ENCODE results near the gene FUT8. TPM values are rescaled to one million over a fixed set of nuclear protein-coding genes. Genes with fewer than 3 reads are reported as not detected.

Gene FUT8
- total and polyA plus RNA-seq, 8 donors: 5.8 to 42.6 (median 20.3) TPM

DNA sequence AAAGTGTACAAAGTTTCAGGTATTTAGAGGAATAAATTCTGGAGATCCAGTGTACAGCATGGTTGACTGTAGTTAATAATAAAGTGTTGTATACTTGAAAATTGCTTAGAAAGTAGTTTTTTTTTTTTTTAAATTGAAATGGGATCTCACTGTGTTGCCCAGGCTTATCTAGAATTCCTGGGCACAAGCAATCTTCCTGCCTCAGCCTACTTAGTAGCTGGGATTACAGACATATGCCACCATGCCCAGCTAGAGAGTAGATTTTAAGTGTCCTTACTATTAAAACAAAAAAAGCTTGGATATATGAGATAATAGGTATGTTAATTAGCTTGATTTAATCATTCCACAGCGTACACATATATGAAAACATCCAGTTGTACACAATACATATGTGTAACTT lies 27.7 kb downstream of the FUT8 start:
- 97 to 100% methylated on average over 1 of the region's 1 CpG for WGBS, 2 donors
- Histone ChIP-seq H3K4me1 (peaks cover 0 to 5% (median 0%) of the 10 kb centered on the region in 3 donors), H3K27me3 (no peaks in the 10 kb centered on the region), H3K9me3 (no peaks in the 10 kb centered on the region), H3K4me3 (no peak overlapping the region), H3K36me3 (no peaks in the 10 kb centered on the region), H3K27ac (no peak overlapping the region)
- intact Hi-C loops (cut with DNase I): no loop called here
- FAIRE-seq (no peak), DNase-seq (no peak), ATAC-seq (no peak)
- TF ChIP-seq, protein P1, sequence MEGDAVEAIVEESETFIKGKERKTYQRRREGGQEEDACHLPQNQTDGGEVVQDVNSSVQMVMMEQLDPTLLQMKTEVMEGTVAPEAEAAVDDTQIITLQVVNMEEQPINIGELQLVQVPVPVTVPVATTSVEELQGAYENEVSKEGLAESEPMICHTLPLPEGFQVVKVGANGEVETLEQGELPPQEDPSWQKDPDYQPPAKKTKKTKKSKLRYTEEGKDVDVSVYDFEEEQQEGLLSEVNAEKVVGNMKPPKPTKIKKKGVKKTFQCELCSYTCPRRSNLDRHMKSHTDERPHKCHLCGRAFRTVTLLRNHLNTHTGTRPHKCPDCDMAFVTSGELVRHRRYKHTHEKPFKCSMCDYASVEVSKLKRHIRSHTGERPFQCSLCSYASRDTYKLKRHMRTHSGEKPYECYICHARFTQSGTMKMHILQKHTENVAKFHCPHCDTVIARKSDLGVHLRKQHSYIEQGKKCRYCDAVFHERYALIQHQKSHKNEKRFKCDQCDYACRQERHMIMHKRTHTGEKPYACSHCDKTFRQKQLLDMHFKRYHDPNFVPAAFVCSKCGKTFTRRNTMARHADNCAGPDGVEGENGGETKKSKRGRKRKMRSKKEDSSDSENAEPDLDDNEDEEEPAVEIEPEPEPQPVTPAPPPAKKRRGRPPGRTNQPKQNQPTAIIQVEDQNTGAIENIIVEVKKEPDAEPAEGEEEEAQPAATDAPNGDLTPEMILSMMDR (IDR thresholded peaks at IDR 0.05): no peak

GRCh38 chr14:65444230-65444629 lies 31.7 kb downstream of the FUT8 start:
- Histone ChIP-seq H3K4me1 (no peaks in the 10 kb centered on the region), H3K27ac (no peak overlapping the region), H3K27me3 (no peaks in the 10 kb centered on the region), H3K36me3 (no peaks in the 10 kb centered on the region), H3K9me3 (no peaks in the 10 kb centered on the region), H3K4me3 (no peak overlapping the region)
- ATAC-seq: no peak
- FAIRE-seq: no peak
- DNase-seq: no peak
- intact Hi-C loops (cut with DNase I): no loop called here
- 91 to 100% methylated on average over 1 of the region's 1 CpG for WGBS, 2 donors
- TF ChIP-seq, protein P1 (IDR thresholded peaks at IDR 0.05): no peak

- Histone ChIP-seq H3K27ac (no peak overlapping the region), H3K4me1 (no peaks in the 10 kb centered on the region), H3K4me3 (no peak overlapping the region), H3K27me3 (no peaks in the 10 kb centered on the region), H3K9me3 (no peaks in the 10 kb centered on the region), H3K36me3 (no peaks in the 10 kb centered on the region)
- WGBS, 2 donors: 73 to 88% methylated on average over 1 of the region's 1 CpG
- TF ChIP-seq, protein P1 (IDR thresholded peaks at IDR 0.05): no peak
- ATAC-seq (no peak), DNase-seq (no peak), FAIRE-seq (peak; percentile 5)
- intact Hi-C loops (cut with DNase I): no loop called here
Observed at GRCh38 chr14:65446159-65446558, 33.6 kb downstream of the FUT8 start.

- WGBS, 2 donors: 90 to 100% methylated on average over 1 of the region's 1 CpG
- FAIRE-seq: no peak
- no peaks in the 10 kb centered on the region for H3K27me3 ChIP-seq
Observed at GRCh38 chr14:65449647-65450046, 37.1 kb downstream of the FUT8 start.

DNA sequence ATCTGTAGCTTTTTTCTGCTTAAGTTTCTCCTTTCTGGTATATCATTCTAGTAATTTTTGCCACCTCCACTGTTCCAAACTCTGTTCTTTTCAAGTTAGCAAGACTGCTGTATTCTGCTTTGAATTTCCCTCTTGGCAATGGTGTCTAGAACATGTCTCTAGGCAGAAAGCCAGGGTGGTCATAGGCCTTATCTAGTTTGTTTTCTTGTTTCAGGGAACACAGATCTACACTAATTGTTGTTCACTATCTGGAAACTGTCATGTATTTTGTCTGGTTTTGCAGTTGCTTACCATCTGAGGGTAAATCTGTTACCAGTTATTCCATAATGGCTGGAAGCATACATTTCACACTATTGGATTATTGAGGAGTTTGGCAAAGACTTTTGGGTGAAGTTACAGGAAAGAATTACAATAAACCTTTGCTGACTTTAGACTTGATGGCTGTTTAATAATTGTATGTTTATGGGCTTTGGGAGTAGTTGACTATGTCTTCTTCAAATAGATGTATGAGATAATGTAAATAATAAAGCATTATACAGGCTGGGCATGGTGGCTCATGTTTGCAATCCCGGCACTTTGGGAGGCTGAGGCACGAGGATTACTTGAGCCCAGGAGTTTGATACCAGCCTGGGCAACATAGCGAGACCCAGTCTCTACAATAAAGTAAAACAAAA lies 41.4 kb downstream of the FUT8 start:
- no peaks in the 10 kb centered on the region for H3K36me3 ChIP-seq
- H3K27ac ChIP-seq: no peak overlapping the region
- no peak overlapping the region for H3K4me3 ChIP-seq
- no peak for DNase-seq
- intact Hi-C loops (cut with DNase I): no loop called here
- WGBS, 2 donors: 95 to 97% methylated on average over 3 of the region's 3 CpGs
- H3K9me3 ChIP-seq: no peaks in the 10 kb centered on the region
- no peaks in the 10 kb centered on the region for H3K4me1 ChIP-seq
- no peak for FAIRE-seq
- H3K27me3 ChIP-seq: no peaks in the 10 kb centered on the region
- ATAC-seq: peak in 2 of 4 donors; percentile 44 to 56
- TF ChIP-seq, protein P1 (IDR thresholded peaks at IDR 0.05): no peak

More at GRCh38 chr14:65449647-65450046, 37.1 kb downstream of the FUT8 start:
- TF ChIP-seq, protein P1 (IDR thresholded peaks at IDR 0.05): no peak
- no peak overlapping the region for H3K4me3 ChIP-seq
- H3K4me1 ChIP-seq: no peaks in the 10 kb centered on the region
- H3K9me3 ChIP-seq: no peaks in the 10 kb centered on the region
- ATAC-seq (no peak), DNase-seq (no peak)
- intact Hi-C loops (cut with DNase I): no loop called here
- no peak overlapping the region for H3K27ac ChIP-seq
- no peaks in the 10 kb centered on the region for H3K36me3 ChIP-seq

All from pancreas (tissue), 10 donors.